GM21786 (cell line): ENCODE data around the gene GOLIM4.

Source experiments
- ATAC-seq: cut with Tn5 transposase; IDR thresholded peaks from one replicate; pipeline ENCODE4 v1.9.1; 2021; ENCODE audit not compliant: unreplicated experiment

GOLIM4 gene

DNA sequence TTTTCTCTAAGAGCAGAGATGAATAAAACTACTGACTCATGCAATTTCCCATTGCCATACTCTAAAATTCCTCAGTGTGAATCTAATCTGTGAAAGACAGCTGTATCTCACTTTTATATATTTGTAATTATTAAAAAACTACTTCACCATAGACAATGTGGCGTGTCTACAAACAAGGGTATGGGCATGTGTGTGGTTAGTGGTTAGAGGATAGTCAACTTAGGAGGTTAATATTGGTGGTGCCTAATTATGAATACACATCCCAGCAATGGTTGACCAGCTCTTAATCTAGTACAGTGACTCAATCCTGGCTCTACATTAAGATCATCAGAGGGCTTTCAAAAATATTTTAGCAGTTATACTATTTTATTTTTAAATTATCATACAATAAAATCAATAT lies 94.5 kb downstream of the GOLIM4 start:
- no peak for ATAC-seq

DNA sequence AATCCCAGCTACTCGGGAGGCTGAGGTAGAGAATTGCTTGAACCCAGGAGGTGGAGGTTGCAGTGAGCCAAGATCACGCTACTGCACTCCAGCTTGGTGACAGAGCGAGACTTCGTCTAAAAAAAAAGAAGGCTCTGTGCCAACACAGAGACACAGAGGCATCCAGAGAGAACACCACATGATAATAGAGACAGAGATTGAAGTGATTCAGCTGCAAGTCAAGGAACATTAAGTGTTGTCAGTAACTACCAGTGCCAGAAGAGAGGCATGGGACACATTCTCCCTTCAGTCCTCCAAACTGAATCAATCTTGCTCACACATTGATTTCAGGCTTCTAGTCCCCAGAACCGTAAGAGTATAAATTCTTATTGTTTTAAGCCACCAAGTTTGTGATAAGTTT lies 97.5 kb downstream of the GOLIM4 start:
- no peak for ATAC-seq

DNA sequence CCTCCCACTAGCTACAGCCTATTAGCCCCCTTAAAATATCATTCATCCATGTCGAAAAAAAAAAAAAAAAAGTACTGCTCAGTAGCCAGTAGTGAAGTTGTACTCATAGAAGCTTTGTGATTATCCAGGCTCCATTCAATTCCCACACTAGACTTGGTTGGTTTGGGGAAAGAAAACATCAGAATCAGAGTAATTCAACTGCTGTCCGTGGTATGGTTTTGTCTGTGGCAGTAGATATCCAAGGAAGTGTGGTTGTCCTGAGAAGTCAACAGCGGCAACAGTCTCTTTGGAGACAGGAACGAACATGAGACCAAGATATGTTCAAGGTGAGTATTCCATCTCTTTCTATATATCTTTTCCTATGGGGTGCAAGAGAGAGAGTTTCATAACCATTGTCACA lies 99.2 kb downstream of the GOLIM4 start:
- ATAC-seq, result no peak

DNA sequence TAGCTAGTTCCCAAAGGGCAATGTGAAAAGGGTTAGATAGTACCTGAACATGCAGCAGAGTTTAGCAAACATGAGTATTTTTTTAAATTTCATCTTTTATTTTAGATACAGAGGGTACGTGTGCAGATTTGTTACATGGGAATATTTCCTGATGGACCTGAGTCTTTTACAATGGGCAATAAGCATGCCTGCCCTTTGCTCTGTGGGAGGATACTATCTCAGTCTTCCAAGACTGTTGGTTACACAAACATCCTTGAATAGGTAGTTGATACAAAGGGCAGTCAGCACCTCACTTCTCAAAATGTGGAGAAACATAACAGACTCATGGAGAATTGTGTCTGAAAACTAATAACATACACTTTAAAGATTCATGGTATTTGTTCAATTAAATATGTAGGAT lies 103.3 kb downstream of the GOLIM4 start:
- no peak for ATAC-seq

DNA sequence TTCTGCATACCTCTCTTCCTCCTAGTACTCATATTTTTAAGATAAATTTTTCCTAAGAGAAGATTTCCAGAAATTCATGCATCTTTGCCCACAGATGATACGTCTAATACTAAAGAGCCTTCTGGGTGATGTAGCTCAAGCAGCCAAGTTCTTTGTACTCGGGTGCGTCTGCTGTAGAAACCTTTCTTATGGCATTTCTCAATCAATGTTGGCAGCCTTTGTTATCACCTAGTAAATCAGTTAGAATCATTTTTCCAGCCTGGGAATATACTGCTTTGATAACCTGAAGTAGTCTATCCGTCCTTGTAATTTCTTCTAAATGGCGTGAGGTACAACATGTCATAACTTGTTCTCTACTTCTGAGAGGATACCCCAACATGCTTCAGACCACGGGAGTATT lies 104.5 kb downstream of the GOLIM4 start:
- no peak for ATAC-seq

DNA sequence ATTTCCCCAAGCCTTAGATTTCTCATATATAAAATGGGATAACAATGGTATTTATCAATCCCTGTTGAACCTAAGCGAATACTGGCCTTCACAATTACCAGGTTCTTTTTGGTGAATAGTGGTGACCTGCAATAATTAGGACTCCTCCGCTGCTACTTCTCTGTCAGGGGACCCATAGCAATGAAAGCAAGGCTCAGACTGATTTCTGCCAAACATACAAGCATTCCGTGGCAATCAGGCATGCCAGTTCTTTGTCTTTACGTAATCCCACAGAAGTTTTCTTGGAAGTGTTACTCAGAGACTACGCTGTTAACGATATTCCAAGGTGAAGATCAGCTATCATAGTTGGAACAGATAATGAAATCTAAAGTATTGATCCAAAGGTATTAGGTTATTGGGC lies 105.7 kb downstream of the GOLIM4 start:
- ATAC-seq, result no peak

DNA sequence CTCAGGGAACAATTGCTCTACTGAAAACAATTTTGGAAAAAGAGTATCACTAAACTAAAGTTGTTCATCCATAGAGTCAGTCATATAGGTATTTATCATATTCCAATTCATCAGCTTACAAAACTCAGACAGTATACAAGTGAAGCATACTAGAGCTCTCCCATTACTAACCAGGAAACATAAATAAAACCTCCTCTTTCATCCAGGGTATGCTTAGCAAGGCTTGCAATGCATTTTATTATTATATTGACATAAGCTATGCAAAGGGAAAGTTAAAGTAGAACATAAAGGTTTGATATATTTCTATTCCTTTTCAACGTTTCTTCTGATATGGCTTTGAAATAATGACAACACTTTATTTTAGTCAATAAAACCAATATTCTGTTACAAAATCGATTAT lies 106.7 kb downstream of the GOLIM4 start:
- no peak for ATAC-seq

DNA sequence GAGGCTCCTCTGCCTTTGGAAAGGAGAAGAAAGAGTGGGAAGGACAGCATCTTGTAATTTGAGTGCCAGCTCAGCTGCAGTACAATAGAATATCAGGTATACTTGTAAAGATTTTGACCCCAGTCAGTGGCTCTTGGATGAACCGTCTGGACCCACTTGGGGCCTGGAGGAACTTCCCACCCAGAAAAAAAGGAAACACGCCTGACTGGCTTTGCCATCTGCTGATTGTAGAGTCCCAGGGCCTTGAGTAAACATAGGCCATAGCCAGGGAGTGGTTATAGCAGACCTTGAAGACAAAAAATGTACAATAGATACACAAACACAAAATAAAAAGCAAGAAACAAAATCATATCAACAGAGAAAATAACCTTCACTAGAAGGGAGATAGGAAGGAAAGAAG lies 112.1 kb downstream of the GOLIM4 start:
- ATAC-seq, result no peak

DNA sequence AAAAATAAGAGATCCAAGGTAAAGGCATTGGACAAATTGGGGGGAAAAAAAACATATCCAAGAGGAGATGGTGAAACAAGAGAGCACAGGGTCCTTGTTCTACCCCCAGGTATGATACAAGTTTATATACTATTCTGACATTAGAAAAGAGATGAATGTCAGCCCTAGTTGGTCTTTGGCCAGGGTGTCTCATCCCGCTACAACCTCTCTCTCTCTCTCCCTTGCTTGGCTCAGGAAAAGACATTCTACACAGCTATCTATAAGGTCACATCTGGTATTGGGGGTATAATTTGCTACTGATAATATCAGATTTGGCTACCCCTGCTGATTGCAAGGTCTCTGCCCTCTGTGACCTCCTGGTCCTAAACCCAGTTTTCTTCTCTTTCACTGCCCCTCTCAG lies 117.2 kb downstream of the GOLIM4 start:
- no peak for ATAC-seq

DNA sequence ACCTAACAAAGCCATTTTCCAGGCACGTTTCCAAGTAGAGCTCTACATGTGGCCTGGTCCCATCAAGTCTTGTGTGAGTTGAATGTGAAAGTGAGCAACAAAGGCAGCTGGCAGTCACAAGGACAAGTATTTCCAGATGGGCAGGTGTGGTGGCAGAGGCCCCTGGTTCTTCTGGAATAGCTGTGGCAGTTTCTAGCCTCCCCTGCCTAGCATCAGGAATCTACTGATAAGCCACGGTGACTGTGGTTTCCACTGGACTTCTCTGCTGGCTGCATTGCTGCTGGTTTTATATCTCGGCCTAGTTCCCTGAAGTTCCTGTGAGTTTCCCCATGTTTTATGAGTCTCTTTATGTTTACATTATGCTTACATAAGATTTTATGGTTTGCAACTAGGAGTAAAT lies 117.7 kb downstream of the GOLIM4 start:
- ATAC-seq, result no peak

DNA sequence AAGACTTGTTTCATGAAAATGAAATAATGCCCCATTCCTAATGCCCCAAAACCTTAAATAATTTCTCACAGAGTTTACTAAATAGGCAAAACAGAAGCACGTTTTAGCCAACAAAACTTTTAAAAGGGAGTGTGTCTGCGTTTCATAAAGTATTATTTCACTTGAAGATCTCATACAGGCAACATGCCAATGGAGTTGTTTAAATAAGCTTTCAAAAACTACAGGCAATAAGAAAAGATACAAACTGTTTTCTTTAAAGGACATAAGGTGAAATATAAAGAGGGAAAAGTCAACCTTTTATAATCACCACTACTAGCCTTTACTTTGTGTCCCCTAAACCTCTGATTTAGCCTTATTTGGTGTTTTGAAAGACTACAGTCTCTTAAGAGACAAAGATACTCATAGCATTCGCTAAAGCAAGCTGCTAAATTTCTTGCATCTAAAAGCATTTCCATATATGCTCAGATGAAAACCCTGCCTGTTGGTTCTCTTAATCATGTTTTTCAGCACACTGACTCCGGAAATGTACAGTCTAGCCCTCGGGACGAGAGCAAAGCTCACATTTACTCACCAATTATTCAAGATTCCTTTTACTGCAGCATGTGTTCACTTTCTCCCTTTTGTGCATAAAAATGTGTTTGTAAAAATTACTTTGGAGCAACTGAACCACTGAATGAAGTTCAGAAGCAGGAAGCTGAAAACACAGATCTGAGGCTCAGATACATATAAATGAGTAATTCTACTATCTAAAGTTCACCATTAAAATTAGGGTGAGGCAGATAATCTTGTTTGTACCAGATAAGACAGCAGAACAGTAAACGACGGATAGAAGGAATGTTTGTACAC lies 119.0 kb downstream of the GOLIM4 start:
- ATAC-seq, result no peak

DNA sequence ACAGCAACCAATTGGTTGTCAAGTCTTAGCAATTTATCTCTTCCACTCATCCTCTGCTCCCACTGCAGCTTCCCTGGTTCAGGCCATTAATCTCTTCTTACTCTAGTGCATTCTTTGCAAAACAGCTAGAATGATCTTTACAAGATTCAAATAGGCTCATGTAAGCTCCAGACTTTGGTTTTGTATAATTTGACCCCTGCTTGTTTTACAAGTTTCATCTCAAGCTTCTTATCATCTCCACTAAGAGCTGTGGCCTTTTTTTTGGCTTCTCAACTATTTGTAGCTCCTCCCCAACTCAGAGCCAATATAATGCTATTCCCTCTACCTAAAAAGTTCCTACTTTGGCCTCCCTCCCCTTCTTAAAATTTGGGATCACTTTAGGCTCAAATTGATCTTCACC lies 121.8 kb downstream of the GOLIM4 start:
- no peak for ATAC-seq

DNA sequence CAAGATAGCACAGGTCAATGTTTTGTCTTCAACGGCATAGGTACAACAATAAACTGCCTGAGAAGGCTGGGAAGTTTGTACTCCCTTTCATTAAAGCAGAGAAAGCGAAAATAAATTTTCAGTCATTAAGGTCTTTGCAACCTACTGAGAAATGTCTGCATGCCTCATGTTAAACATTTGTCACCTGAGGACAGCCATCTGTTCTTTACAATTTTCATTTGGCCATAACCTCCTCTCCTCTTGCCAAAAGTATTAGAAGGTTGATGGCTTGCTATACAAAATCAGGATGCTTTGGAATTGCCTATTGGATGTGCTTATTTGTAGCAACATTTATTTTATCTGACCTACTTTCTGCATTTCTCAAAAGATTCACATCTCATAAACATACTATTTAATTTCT lies 122.7 kb downstream of the GOLIM4 start:
- ATAC-seq, result no peak

DNA sequence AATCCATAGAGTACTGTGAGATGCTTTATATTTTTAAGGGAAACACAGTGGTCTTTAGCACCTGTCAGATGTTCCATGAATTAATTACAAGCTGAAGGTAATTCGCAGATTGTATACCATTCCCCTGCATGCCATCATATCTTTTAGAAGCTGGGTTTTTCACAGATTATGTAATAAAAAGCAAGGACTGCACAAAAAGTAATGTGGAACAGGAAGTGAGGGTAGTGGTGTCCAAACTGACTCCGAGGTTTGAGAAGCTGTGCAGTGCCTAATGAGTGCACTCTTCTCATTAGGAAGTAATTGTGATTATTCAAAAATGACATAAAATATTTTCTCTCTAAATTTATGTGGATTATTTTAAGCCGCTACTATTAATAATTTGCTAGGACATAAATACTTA lies 123.2 kb downstream of the GOLIM4 start:
- no peak for ATAC-seq

DNA sequence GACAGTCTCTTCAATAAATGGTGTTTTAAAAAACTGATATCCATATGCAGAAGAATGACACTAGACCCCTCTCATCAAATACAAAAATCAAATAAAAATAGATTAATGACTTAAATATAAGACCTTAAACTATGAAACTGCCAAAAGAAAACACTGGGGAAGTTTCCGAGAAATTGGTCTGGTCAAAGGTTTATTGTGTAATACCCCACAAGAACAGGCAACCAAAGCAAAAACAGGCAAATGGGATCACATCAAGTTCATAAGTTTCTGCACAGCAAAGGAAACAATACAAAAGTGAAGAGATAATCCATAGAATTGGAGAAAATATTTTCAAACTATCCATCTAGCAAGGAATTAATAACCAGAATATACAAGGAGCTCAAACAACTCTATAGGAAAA lies 126.2 kb downstream of the GOLIM4 start:
- ATAC-seq, result no peak

DNA sequence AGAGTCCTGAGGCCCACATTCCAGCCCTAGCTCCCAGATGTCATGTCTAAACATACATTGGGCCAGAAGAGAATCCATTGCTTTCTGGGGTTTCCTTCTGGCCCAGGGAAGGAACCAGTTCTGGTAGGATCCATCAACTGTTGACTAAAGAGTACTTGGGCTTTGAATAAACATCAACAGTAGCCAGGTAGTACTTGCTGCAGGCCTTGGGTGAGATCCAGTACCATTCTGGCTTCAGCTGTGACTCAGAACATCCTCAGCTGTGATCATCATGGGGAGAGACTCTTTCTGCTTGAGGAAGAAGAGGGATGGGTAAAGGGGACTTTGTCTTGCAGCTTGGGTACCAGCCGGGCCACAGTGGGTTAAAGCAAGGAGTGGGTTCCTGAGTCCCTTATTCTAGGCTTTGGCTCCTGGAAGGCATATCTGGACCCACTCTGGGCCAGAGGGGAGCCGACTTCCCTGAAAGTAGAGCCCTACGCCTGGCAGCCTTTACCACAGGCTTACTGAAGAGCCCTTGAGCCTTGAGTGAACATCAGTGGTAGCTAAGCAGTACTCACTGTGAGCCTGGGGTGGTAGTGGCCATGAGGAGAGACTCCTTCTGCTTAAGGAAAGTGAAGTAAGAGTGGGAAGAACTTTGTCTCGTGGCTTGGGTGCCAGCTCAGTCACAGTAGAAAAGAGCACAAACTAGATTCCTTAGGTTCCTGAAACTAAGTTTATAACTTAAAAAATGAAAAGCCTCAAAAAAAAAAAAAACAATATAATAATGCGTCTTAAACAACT lies 128.3 kb downstream of the GOLIM4 start:
- ATAC-seq, result no peak
